ENCODE data around the gene SOX8.

SOX8 gene

GRCh38 chr16:962901-963814, 18.4 kb upstream of the SOX8 start:
- Histone ChIP-seq H2AFZ (ENCODE audit: low read depth, low read length) (no peak overlapping the region), H3K4me1 (ENCODE audit: insufficient read depth, low read length) (no peaks in the 10 kb centered on the region), H3K4me3 (ENCODE audit: low read length) (no peak overlapping the region), H3K27me3 (ENCODE audit: insufficient read depth, low read length) (no peaks in the 10 kb centered on the region), H3K9me3 (ENCODE audit: low read length) (peaks cover 25% of the 10 kb centered on the region), H3K36me3 (ENCODE audit: insufficient read depth, low read length) (no peaks in the 10 kb centered on the region)

- Histone ChIP-seq H3K4me1 (ENCODE audit: insufficient read depth, low read length) (peaks cover 6% of the 10 kb centered on the region), H3K36me3 (ENCODE audit: insufficient read depth, low read length) (no peaks in the 10 kb centered on the region), H3K9me3 (ENCODE audit: low read length) (peaks cover 25% of the 10 kb centered on the region), H2AFZ (ENCODE audit: low read depth, low read length) (no peak overlapping the region), H3K27me3 (ENCODE audit: insufficient read depth, low read length) (no peaks in the 10 kb centered on the region), H3K4me3 (ENCODE audit: low read length) (no peak overlapping the region)
Observed at GRCh38 chr16:963913-964312, 17.7 kb upstream of the SOX8 start.

- peaks cover 25% of the 10 kb centered on the region for H3K9me3 ChIP-seq (ENCODE audit: low read length)
- no peaks in the 10 kb centered on the region for H3K27me3 ChIP-seq (ENCODE audit: insufficient read depth, low read length)
- H2AFZ ChIP-seq (ENCODE audit: low read depth, low read length), result no peak overlapping the region
- H3K36me3 ChIP-seq (ENCODE audit: insufficient read depth, low read length), result no peaks in the 10 kb centered on the region
- H3K4me3 ChIP-seq (ENCODE audit: low read length), result no peak overlapping the region
- peaks cover 10% of the 10 kb centered on the region for H3K4me1 ChIP-seq (ENCODE audit: insufficient read depth, low read length)
Observed at GRCh38 chr16:964356-965035, 17.1 kb upstream of the SOX8 start.

GRCh38 chr16:965036-965395, 16.6 kb upstream of the SOX8 start:
- Histone ChIP-seq H3K4me3 (ENCODE audit: low read length) (no peak overlapping the region), H3K4me1 (ENCODE audit: insufficient read depth, low read length) (peaks cover 15% of the 10 kb centered on the region), H3K9me3 (ENCODE audit: low read length) (peaks cover 25% of the 10 kb centered on the region), H2AFZ (ENCODE audit: low read depth, low read length) (no peak overlapping the region), H3K27me3 (ENCODE audit: insufficient read depth, low read length) (no peaks in the 10 kb centered on the region), H3K36me3 (ENCODE audit: insufficient read depth, low read length) (no peaks in the 10 kb centered on the region)

GRCh38 chr16:965487-965886, 16.1 kb upstream of the SOX8 start:
- Histone ChIP-seq H3K27me3 (ENCODE audit: insufficient read depth, low read length) (no peaks in the 10 kb centered on the region), H2AFZ (ENCODE audit: low read depth, low read length) (no peak overlapping the region), H3K4me1 (ENCODE audit: insufficient read depth, low read length) (peaks cover 18% of the 10 kb centered on the region), H3K9me3 (ENCODE audit: low read length) (peaks cover 25% of the 10 kb centered on the region), H3K36me3 (ENCODE audit: insufficient read depth, low read length) (no peaks in the 10 kb centered on the region), H3K4me3 (ENCODE audit: low read length) (no peak overlapping the region)

GRCh38 chr16:966035-966434, 15.5 kb upstream of the SOX8 start:
- H3K4me1 ChIP-seq (ENCODE audit: insufficient read depth, low read length), result peaks cover 18% of the 10 kb centered on the region
- H2AFZ ChIP-seq (ENCODE audit: low read depth, low read length), result no peak overlapping the region
- no peaks in the 10 kb centered on the region for H3K27me3 ChIP-seq (ENCODE audit: insufficient read depth, low read length)
- H3K9me3 ChIP-seq (ENCODE audit: low read length), result peaks cover 25% of the 10 kb centered on the region
- H3K4me3 ChIP-seq (ENCODE audit: low read length), result no peak overlapping the region
- H3K36me3 ChIP-seq (ENCODE audit: insufficient read depth, low read length), result no peaks in the 10 kb centered on the region

- H3K9me3 ChIP-seq (ENCODE audit: low read length), result peaks cover 25% of the 10 kb centered on the region
- H3K4me1 ChIP-seq (ENCODE audit: insufficient read depth, low read length), result peaks cover 18% of the 10 kb centered on the region
Observed at GRCh38 chr16:966505-966904, 15.1 kb upstream of the SOX8 start.

GRCh38 chr16:967077-967541, 14.5 kb upstream of the SOX8 start:
- Histone ChIP-seq H3K27me3 (ENCODE audit: insufficient read depth, low read length) (no peaks in the 10 kb centered on the region), H2AFZ (ENCODE audit: low read depth, low read length) (no peak overlapping the region)

More at GRCh38 chr16:966505-966904, 15.1 kb upstream of the SOX8 start:
- no peak overlapping the region for H2AFZ ChIP-seq (ENCODE audit: low read depth, low read length)
- no peak overlapping the region for H3K4me3 ChIP-seq (ENCODE audit: low read length)
- H3K27me3 ChIP-seq (ENCODE audit: insufficient read depth, low read length), result no peaks in the 10 kb centered on the region
- no peaks in the 10 kb centered on the region for H3K36me3 ChIP-seq (ENCODE audit: insufficient read depth, low read length)

GRCh38 chr16:967546-968295, 13.8 kb upstream of the SOX8 start:
- Histone ChIP-seq H3K9me3 (ENCODE audit: low read length) (peaks cover 25% of the 10 kb centered on the region), H2AFZ (ENCODE audit: low read depth, low read length) (no peak overlapping the region), H3K4me1 (ENCODE audit: insufficient read depth, low read length) (peaks cover 23% of the 10 kb centered on the region), H3K27me3 (ENCODE audit: insufficient read depth, low read length) (no peaks in the 10 kb centered on the region), H3K4me3 (ENCODE audit: low read length) (no peak overlapping the region), H3K36me3 (ENCODE audit: insufficient read depth, low read length) (no peaks in the 10 kb centered on the region)

More at GRCh38 chr16:967077-967541, 14.5 kb upstream of the SOX8 start:
- peaks cover 25% of the 10 kb centered on the region for H3K9me3 ChIP-seq (ENCODE audit: low read length)
- H3K4me3 ChIP-seq (ENCODE audit: low read length), result no peak overlapping the region
- H3K4me1 ChIP-seq (ENCODE audit: insufficient read depth, low read length), result peaks cover 18% of the 10 kb centered on the region
- no peaks in the 10 kb centered on the region for H3K36me3 ChIP-seq (ENCODE audit: insufficient read depth, low read length)

GRCh38 chr16:968620-969019, 12.9 kb upstream of the SOX8 start:
- H3K9me3 ChIP-seq (ENCODE audit: low read length), result peaks cover 20% of the 10 kb centered on the region
- H3K4me1 ChIP-seq (ENCODE audit: insufficient read depth, low read length), result peaks cover 23% of the 10 kb centered on the region
- H3K36me3 ChIP-seq (ENCODE audit: insufficient read depth, low read length), result no peaks in the 10 kb centered on the region
- no peaks in the 10 kb centered on the region for H3K27me3 ChIP-seq (ENCODE audit: insufficient read depth, low read length)
- H3K4me3 ChIP-seq (ENCODE audit: low read length), result no peak overlapping the region
- H2AFZ ChIP-seq (ENCODE audit: low read depth, low read length), result no peak overlapping the region

- Histone ChIP-seq H3K36me3 (ENCODE audit: insufficient read depth, low read length) (no peaks in the 10 kb centered on the region), H3K4me3 (ENCODE audit: low read length) (peak overlapping the region; percentile 81)
Observed at GRCh38 chr16:969508-970385, 11.8 kb upstream of the SOX8 start.

GRCh38 chr16:970386-970765, 11.2 kb upstream of the SOX8 start:
- peaks cover 23% of the 10 kb centered on the region for H3K4me1 ChIP-seq (ENCODE audit: insufficient read depth, low read length)
- peak overlapping the region; percentile 92 for H2AFZ ChIP-seq (ENCODE audit: low read depth, low read length)
- no peaks in the 10 kb centered on the region for H3K27me3 ChIP-seq (ENCODE audit: insufficient read depth, low read length)
- no peaks in the 10 kb centered on the region for H3K36me3 ChIP-seq (ENCODE audit: insufficient read depth, low read length)
- H3K9me3 ChIP-seq (ENCODE audit: low read length), result peaks cover 20% of the 10 kb centered on the region
- peak overlapping the region; percentile 81 for H3K4me3 ChIP-seq (ENCODE audit: low read length)

More at GRCh38 chr16:969508-970385, 11.8 kb upstream of the SOX8 start:
- peak overlapping the region; percentile 92 for H2AFZ ChIP-seq (ENCODE audit: low read depth, low read length)
- peaks cover 20% of the 10 kb centered on the region for H3K9me3 ChIP-seq (ENCODE audit: low read length)
- H3K4me1 ChIP-seq (ENCODE audit: insufficient read depth, low read length), result peaks cover 23% of the 10 kb centered on the region
- no peaks in the 10 kb centered on the region for H3K27me3 ChIP-seq (ENCODE audit: insufficient read depth, low read length)

Data from neuron (in vitro differentiated cells).